Fibroblast of skin of right quadriceps (primary cell): ENCODE measurements around the gene DHRS13.
"Not testable (repeated sequence)": the region's sequence is repeated elsewhere in the genome, so short reads cannot be mapped to it uniquely, and the experiment has no call there.

Experiments used
- DNase-seq: peaks from one replicate; pipeline ENCODE4 v3.0.0-alpha.2; 2013

The DHRS13 gene

DNA sequence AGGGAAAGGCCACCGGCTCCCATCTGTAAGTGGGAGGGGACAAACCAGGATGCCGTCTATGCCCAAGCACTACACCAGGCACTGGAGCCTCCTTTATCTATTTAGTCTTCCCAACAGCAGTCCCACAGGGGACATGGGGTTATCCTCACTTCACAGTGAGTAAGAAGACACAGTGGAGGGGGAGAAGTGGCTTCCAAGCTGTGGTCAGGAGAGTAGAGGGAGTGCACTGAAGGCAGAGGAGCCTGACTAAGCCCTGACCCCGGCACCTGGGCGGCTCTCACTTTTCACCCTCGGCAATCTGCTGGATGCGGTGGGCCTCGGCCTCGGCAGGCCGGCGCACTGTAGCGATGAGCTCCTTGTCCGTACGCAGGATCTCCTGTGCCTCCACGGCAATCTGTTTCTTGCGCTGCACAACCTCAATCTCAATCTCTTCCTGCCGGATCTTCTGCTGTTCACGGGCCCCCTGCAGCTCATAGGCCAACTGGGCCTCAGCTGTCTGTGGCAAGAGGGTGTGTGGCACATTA, 21.3 kb downstream of the DHRS13 start:
- DNase-seq = no peak

DNA sequence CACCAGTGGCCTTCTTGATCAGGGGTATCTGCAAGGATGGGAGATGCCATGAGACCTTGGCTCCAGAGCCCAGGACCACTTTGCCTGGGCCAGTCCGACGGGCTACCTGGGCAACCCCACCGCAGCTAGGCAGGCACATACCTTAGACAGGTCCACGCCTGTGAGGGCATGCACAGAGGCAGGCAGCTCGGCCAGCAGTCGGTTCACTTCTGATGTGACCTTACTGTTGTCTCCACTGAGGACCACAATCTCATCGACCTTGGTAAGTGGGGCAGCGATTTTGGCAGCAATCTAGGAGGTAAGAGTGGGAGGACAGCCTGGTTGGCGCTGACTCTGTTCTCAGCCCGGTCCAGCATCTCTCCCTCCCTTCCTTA, 22.3 kb downstream of the DHRS13 start:
- no peak for DNase-seq

- no peak for DNase-seq
These were observed 22.9 kb downstream of the DHRS13 start for GRCh38 chr17:28879886-28880571.

DNA sequence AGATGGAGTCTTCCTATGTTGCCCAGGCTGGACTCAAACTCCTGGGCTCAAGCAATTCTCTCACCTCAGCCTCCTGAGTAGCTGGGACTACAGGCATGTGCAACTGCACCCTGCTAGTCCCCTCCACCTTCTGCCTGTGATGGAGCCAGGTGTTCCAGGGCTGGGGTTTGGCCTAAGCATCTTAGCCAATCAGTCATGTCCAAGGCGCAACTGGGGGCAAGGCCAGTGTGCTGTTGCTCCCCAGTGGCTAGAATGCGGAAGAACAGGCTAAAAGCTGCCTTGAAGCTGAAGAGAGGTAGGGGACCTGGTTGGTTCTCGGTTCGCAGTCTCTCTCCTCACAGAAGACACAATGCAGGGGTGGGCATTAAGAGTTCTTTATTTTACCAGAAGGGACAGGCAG, 23.9 kb downstream of the DHRS13 start:
- DNase-seq = peak; percentile 16

DNA sequence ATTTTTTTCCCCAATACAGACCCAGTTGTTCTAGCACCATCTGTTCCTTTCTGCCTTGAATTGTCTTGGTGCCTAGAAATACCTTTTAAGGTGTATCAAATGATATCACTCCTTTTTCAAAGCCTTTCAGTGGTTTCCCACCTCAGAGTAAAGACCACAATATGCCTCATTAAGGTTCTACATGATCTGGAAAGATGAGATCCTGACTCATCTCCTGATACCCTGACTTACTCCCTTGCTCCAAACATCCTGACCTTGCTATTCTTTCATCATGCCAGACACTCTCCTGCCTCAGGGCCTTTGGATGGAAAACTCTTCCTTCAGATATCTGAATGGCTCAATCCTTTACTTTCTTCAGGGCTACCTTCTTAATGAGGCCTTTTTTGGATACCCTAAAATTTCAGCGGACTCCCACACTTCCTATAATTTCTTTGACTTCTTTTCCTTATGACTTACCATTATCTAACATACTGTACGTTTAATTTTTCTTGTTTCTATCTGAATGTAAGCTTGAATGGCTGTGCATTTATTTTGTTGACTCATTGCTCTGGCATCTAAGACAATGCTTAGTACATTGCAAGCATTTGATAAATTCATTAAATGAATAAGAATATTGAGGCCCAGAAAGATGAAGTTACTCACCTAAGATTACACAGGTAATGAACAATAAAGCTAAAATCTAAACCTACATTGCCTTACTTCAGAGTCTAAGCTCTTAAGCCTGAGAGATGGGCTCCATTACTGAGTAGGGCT, 24.5 kb downstream of the DHRS13 start:
- no peak for DNase-seq

- DNase-seq = not testable (repeated sequence)
These were observed 25.6 kb downstream of the DHRS13 start for GRCh38 chr17:28877150-28877711.

- no peak for DNase-seq
These were observed 26.9 kb downstream of the DHRS13 start for GRCh38 chr17:28875848-28876550.

- DNase-seq = no peak
These were observed 28.1 kb downstream of the DHRS13 start for GRCh38 chr17:28874750-28875149.

DNA sequence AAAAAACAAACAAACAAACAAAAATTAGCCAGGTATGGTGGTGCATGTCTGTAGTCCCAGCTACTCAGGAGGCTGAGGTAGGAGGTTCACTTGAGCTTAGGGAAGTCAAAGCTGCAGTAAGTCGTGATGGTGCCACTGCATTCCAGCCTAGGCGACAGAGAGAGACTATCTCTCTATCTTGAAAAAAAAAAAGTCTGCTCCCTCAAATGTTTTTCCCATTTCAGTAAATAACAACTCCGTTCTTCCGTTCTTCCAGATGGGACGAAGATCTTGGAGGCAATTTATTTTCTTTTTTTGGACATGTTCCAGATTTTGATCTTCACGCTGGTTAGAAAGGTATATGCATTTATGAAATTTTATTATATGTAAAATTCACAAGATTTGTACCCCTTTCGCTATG, 29.0 kb downstream of the DHRS13 start:
- DNase-seq = no peak

DNA sequence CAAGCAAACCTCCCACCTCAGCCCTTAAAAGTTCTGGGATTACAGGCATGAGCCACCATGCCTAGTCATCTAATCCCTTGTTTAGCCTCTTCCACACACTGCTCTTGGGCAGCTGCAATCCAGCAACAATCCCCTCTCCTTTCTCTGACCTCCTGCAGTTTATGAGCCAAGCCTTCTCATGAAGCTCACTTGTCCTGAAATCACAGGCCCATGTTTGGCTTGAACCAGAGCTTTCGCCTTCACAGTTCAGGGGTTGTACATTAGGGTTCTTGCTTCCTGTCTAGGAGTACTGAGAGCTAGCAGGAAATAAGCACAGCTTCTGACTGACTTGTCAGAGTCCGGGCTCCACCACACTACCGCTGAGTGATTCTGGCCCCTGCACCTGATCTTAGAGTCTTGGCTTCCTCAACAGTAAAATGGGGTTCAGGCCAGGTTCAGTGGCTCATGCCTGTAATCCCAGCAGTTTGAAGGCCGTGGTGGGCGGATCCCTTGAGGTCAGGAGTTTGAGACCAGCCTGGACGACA, 31.8 kb downstream of the DHRS13 start:
- DNase-seq = no peak

GRCh38 chr17:28867276-28867675, 35.6 kb downstream of the DHRS13 start:
- DNase-seq = no peak

DNA sequence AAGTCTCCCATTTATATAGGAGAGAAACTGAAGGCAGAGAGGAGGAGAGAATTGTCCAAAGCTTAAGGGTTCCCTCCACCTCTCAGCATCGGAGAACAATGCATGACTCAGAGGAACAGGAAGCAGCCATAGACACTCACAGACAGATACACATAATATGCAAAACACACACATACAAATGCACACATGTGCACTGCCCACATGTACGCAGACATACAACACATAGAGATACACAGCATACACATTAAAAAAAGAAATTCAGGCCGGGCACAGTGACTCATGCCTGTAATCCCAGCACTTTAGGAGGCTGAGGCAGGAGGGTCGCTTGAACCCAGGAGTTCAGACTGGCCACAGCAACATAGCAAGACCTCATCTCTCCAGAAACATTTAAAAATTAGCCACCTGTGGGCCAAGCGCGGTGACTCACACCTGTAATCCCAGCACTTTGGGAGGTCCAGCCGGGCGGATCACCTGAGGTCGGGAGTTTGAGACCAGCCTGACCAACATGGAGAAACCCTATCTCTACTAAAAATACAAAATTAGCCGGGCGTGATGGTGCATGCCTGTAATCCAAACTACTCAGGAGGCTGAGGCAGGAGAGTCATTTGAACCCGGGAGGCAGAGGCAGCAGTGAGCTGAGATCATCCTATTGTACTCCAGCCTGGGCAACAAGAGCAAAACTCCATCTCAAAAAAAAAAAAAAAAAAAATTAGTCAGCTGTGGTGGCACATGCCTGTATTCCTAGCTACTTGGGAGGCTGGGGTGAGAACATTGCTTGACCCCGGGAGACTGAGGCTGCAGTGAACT, 36.7 kb downstream of the DHRS13 start:
- peak; percentile 17 for DNase-seq

DNA sequence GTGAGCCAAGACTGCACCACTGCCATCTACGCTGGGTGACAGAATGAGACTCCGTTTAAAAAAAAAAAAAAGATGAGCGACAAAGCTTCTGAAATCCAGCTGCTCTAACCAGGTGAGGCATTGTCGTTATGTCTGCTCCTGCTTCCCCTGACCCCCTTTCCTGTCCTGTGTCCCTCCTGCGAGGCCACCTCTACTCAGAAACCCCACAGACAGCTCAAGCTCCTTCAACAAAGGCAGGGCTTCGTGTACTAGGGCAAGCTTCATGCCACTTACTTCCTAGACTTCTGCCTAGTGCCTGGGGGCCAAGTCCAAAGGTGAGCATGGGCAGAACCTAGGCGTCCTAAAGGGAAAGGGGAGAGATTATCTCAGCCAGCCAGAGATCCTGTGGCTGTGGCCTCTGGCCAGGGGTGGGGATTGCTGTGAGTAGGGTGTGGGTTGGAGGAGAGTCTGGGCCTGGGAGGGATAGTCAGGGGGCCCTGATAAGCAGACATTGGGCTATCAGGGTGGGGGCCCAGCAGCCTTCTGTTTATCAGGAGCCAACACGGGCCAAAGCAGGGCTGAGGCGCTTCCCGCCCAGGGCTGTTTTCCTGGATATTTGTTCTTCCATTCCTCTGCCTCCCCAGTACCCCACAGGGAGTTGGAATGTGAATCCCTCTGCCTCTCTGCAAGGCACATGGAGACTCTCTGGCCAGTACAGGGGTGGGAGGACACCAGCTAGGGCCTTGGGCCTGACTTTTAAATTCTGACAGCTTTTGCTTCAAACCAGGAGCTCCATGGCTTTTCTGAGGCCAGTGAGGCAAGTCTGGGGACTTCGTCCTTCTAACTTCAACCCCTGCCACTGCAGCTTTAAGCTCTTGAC, 37.7 kb downstream of the DHRS13 start:
- no peak for DNase-seq

DNA sequence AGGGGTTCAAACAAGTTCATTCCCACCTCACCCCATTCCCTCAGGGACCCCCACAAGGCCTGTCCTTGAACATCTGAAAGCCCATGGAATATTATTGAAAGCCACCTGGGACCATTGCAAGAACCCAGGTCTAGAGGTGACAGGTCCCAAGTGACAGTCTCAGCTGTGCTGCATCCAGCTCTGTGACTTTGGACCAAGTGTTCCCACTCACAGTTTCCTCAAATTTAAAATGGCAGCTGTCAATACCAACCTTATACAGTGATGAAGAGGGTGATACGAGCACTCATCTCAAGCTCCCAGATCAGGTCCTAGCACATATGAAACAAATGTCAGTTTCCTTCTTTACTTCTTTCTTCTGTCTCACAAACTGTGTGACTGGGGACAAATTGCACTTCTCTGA, 38.9 kb downstream of the DHRS13 start:
- no peak for DNase-seq

DNA sequence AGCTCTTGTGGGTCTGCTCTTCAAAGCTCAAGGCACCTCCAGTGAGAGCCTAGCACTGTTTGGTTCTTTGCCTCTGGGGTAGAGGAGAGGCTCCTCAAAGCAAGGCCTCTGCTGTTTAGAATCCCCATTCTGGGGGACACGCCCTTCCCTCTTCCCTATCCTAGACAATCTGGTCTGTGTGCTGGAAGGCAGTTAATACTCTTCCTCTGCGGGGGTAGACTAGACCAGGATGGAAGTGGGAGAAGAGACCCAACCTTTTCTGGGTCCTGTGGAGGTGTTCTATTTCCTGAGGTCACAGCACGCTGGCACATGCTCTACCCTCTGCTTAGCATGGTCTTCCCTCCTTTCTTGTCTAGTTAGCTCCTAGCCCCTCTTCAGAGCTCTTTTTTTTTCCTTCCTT, 40.3 kb downstream of the DHRS13 start:
- DNase-seq = no peak

DNA sequence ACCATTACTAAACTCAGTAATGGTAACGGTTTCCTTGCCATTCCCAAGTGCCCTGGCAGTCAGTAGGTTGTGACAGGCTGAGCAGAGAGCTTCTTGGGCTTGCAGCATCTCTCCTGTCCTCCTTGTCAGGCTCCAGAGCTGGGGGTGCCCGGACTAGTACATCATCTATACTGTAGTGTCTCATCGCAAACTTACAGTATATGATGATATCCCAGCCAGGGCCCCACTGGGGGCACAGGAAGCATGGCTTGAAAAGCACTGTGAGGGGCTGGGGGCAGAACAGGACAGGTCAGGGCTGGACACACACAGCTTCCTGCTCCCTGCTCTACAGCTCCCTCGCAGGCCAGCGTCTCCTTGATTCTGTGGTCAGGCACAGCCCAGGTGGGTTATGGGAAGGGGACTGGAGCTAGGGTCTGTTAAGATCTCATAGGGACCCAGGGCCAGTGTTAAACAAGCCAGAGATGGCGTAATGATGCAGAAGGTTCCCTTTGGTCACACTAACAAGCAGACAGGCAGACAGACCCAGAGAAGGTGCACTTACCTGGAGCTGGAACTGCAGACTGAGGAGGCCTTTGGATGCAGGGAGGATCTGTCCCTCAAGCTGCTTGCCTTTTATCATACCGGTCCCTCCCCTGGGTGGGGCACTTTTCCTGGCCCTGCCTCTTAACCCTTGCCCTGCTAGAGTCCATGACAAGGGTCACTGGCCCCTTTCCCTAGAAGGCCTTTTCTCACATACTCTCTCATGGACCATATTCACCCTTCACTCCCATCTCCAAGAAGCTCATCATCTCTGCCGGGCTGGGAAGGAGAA, 41.3 kb downstream of the DHRS13 start:
- DNase-seq = no peak

DNA sequence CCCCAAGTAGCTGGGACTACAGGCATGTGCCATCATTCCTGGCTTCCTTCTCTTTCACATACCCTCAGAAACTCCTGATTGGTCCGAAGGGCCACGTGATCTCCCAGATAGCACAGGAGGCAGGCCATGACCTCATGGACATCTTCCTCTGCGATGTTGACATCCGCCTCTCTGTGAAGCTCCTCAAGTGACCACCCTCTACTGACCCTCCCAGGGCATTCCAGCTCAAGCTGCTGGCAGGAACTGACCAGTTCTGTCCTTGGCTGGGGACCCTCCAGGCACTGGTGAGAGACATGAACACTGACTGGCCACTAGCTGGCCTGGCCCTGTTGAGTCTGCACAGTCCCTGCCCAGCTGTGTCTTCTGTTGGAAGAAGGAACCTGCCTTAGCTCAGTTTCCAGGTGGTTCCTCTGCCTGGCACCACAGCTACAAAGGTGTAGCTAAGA, 42.5 kb downstream of the DHRS13 start:
- no peak for DNase-seq

DNA sequence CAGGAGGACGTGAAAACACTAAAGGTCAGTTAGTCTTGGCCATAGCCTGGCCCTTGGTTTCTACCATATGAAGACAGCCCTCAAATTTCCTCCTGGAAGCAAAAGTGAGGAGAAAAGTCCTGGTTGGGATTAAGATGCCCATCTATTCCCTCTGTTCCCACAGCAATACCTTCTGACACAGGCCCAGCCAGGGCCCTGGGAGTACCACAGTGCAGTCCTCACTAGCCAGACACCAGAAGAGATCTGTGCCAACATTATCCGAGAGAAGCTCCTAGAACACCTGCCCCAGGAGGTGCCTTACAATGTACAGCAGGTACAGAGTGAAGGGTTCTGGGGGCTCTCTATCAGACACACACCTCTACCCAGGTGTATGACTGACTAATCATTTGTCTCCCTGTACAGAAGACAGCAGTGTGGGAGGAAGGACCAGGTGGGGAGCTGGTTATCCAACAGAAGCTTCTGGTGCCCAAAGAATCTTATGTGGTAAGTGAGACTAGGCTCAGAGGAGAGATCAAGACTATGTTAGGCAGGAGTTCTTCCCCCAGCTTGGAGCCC, 44.0 kb downstream of the DHRS13 start:
- no peak for DNase-seq

- DNase-seq = no peak
These were observed 44.7 kb downstream of the DHRS13 start for GRCh38 chr17:28857905-28858800.
